DOHH2 (cell line): ENCODE measurements around the gene TFPI2.
"Not testable (repeated sequence)": the region's sequence is repeated elsewhere in the genome, so short reads cannot be mapped to it uniquely, and the experiment has no call there.

Source experiments
- H3F3A ChIP-seq: fragments of 200-600 bp; sonication (generic), shearing (Covaris generic); 2 replicates; pipeline ENCODE4 v1.6.0; 2016; ENCODE audit warnings: antibody characterized with exemption, mild to moderate bottlenecking; ENCODE audit not compliant: control insufficient read depth, insufficient read depth
- H3K27ac ChIP-seq: fragments of 200-600 bp; sonication (generic); 2 replicates; pipeline ENCODE4 v1.5.1; 2014; ENCODE audit warnings: low read depth, mild to moderate bottlenecking, low read length, moderate library complexity
- H3K27me3 ChIP-seq: fragments of 200-600 bp; sonication (generic); 2 replicates; pipeline ENCODE4 v1.6.1; 2014; ENCODE audit warnings: mild to moderate bottlenecking, low read length, mixed read lengths; ENCODE audit not compliant: control insufficient read depth
- H3K36me3 ChIP-seq: fragments of 200-600 bp; sonication (generic); 2 replicates; pipeline ENCODE4 v1.6.1; 2014; ENCODE audit warnings: mild to moderate bottlenecking, low read length, moderate library complexity, mixed read lengths; ENCODE audit not compliant: control insufficient read depth
- H3K4me1 ChIP-seq: fragments of 200-600 bp; sonication (generic); 2 replicates; pipeline ENCODE4 v1.6.1; 2014; ENCODE audit warnings: mild to moderate bottlenecking, low read length, mixed read lengths; ENCODE audit not compliant: control insufficient read depth
- H3K4me2 ChIP-seq: fragments of 200-600 bp; sonication (generic); 2 replicates; pipeline ENCODE4 v1.6.0; 2014; ENCODE audit warnings: mild to moderate bottlenecking, low read length, moderate library complexity
- H3K4me3 ChIP-seq: fragments of 200-600 bp; sonication (generic); 2 replicates; pipeline ENCODE4 v1.5.1; 2014; ENCODE audit warnings: mild to moderate bottlenecking, low read length, mixed read lengths
- H3K79me2 ChIP-seq: fragments of 200-600 bp; sonication (generic); 2 replicates; pipeline ENCODE4 v1.6.1; 2014; ENCODE audit warnings: mild to moderate bottlenecking, low read length, mixed read lengths; ENCODE audit not compliant: control insufficient read depth
- H3K9me2 ChIP-seq: fragments of 200-600 bp; sonication (generic); replicated peaks from 2 replicates; pipeline ENCODE4 v1.6.1; 2014; ENCODE audit warnings: mild to moderate bottlenecking, low read length, mixed read lengths; ENCODE audit not compliant: control insufficient read depth
- H3K9me3 ChIP-seq: fragments of 200-600 bp; sonication (generic); 2 replicates; pipeline ENCODE4 v1.6.1; 2014; ENCODE audit warnings: antibody characterized with exemption, low read length, mixed read lengths; ENCODE audit not compliant: control insufficient read depth, insufficient read depth
- H4K20me1 ChIP-seq: fragments of 200-600 bp; sonication (generic); 2 replicates; pipeline ENCODE4 v1.6.0; 2014; ENCODE audit warnings: low read depth, mild to moderate bottlenecking, antibody characterized with exemption, low read length, moderate library complexity; ENCODE audit not compliant: control insufficient read depth, insufficient read depth
- CTCF ChIP-seq: fragments of 200-600 bp; sonication (generic); IDR thresholded peaks from one replicate; pipeline ENCODE4 v1.5.1; 2014; ENCODE audit warnings: antibody characterized with exemption, mild to moderate bottlenecking, low read depth, low read length; ENCODE audit not compliant: poor library complexity, severe bottlenecking
- EZH2phosphoT487 ChIP-seq: fragments of 200-600 bp; sonication (generic); IDR thresholded peaks from 2 replicates; pipeline ENCODE4 v1.6.1; 2017; ENCODE audit warnings: borderline replicate concordance, mild to moderate bottlenecking, antibody characterized with exemption, low read length, moderate library complexity, mixed read lengths

The TFPI2 gene

GRCh38 chr7:93921607-93922566 lies 31.3 kb upstream of the TFPI2 start, which contains the start of gene GNG11:
Gene GNG11, plus strand, starts transcription at chr7:93921735. Its CDS starts 403 bp downstream, at chr7:93922138.
- H3K4me2 ChIP-seq, result peak within 1 kb of the TSS; percentile 76
- H4K20me1 ChIP-seq, result no peaks in the 10 kb centered on the region
- H3K4me1 ChIP-seq, result peaks cover 36% of the 10 kb centered on the region
- no peaks in the 10 kb centered on the region for H3K9me2 ChIP-seq
- peak within 1 kb of the TSS; percentile 39 for H3K27ac ChIP-seq
- TF ChIP-seq EZH2phosphoT487 (no peak), CTCF (peak; percentile 27)
- peaks cover 7% of the 10 kb centered on the region for H3F3A ChIP-seq
- H3K4me3 ChIP-seq, result peak within 1 kb of the TSS; percentile 83
- H3K27me3 ChIP-seq, result no peaks in the 10 kb centered on the region
- peaks cover 23% of the 10 kb centered on the region for H3K79me2 ChIP-seq
- H3K9me3 ChIP-seq, result no peaks in the 10 kb centered on the region
- H3K36me3 ChIP-seq, result 0 out of 2 replicates have a peak, but pooled peaks cover 4% of the 10 kb centered on the region

GRCh38 chr7:93921186-93921585 lies 30.6 kb upstream of the TFPI2 start:
- Histone ChIP-seq H3K9me3 (no peaks in the 10 kb centered on the region), H3K27ac (no peak overlapping the region), H3K36me3 (0 out of 2 replicates have a peak, but pooled peaks cover 2% of the 10 kb centered on the region), H3K4me3 (peak overlapping the region; percentile 83), H3K27me3 (no peaks in the 10 kb centered on the region), H3K4me2 (peak overlapping the region; percentile 76), H3K9me2 (no peaks in the 10 kb centered on the region), H3K79me2 (peaks cover 23% of the 10 kb centered on the region), H3F3A (peaks cover 7% of the 10 kb centered on the region), H4K20me1 (no peaks in the 10 kb centered on the region), H3K4me1 (peaks cover 41% of the 10 kb centered on the region)
- TF ChIP-seq EZH2phosphoT487 (no peak), CTCF (no peak)

GRCh38 chr7:93920496-93921182 lies 30.1 kb upstream of the TFPI2 start:
- no peak overlapping the region for H3K4me3 ChIP-seq
- H3K27me3 ChIP-seq, result no peaks in the 10 kb centered on the region
- no peak overlapping the region; the same call in 1 of the 2 replicates for H3K4me2 ChIP-seq
- no peak overlapping the region for H3K27ac ChIP-seq
- peaks cover 7% of the 10 kb centered on the region for H3F3A ChIP-seq
- peaks cover 23% of the 10 kb centered on the region for H3K79me2 ChIP-seq
- H3K36me3 ChIP-seq, result no peaks in the 10 kb centered on the region
- no peaks in the 10 kb centered on the region for H4K20me1 ChIP-seq
- no peaks in the 10 kb centered on the region for H3K9me3 ChIP-seq
- H3K9me2 ChIP-seq, result no peaks in the 10 kb centered on the region
- TF ChIP-seq CTCF (no peak), EZH2phosphoT487 (no peak)
- H3K4me1 ChIP-seq, result peaks cover 41% of the 10 kb centered on the region

- not testable (repeated sequence) for H4K20me1 ChIP-seq, H3K9me2 ChIP-seq, H3K27ac ChIP-seq, H3K36me3 ChIP-seq, H3K4me2 ChIP-seq, H3K79me2 ChIP-seq, H3K4me3 ChIP-seq, H3K27me3 ChIP-seq, H3F3A ChIP-seq, H3K9me3 ChIP-seq
- H3K4me1 ChIP-seq, result peaks cover 23% of the 10 kb centered on the region
Measured at GRCh38 chr7:93916315-93916714, 25.8 kb upstream of the TFPI2 start.

- not testable (repeated sequence) for H3K4me3 ChIP-seq, H3K36me3 ChIP-seq, H3F3A ChIP-seq, H3K4me2 ChIP-seq, H3K9me2 ChIP-seq, H3K9me3 ChIP-seq, H3K79me2 ChIP-seq, H3K27ac ChIP-seq, H4K20me1 ChIP-seq, H3K27me3 ChIP-seq
- H3K4me1 ChIP-seq, result peaks cover 18% of the 10 kb centered on the region
Measured at GRCh38 chr7:93915888-93916287, 25.3 kb upstream of the TFPI2 start.
